Measurements from ENCODE around the gene HACD3.

The HACD3 gene

GRCh38 chr15:65516997-65517865 lies 13.0 kb upstream of the HACD3 start, which contains the start of gene DPP8:
DPP8 (minus strand) TSS chr15:65517689; CDS start chr15:65512553, 5,136 bp downstream.
- peak; percentile 87 for DNase-seq (ENCODE audit: low read depth)
- peak within 1 kb of the TSS; percentile 68 for H3K4me3 ChIP-seq (ENCODE audit: low read depth, low read length)
- TF ChIP-seq, protein P1, sequence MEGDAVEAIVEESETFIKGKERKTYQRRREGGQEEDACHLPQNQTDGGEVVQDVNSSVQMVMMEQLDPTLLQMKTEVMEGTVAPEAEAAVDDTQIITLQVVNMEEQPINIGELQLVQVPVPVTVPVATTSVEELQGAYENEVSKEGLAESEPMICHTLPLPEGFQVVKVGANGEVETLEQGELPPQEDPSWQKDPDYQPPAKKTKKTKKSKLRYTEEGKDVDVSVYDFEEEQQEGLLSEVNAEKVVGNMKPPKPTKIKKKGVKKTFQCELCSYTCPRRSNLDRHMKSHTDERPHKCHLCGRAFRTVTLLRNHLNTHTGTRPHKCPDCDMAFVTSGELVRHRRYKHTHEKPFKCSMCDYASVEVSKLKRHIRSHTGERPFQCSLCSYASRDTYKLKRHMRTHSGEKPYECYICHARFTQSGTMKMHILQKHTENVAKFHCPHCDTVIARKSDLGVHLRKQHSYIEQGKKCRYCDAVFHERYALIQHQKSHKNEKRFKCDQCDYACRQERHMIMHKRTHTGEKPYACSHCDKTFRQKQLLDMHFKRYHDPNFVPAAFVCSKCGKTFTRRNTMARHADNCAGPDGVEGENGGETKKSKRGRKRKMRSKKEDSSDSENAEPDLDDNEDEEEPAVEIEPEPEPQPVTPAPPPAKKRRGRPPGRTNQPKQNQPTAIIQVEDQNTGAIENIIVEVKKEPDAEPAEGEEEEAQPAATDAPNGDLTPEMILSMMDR (IDR thresholded peaks at IDR 0.05; ENCODE audit: control insufficient read depth, extremely low read depth, insufficient read depth), result peak; percentile 100

GRCh38 chr15:65517866-65518207 lies 12.4 kb upstream of the HACD3 start:
- DNase-seq (ENCODE audit: low read depth), result no peak
- H3K4me3 ChIP-seq (ENCODE audit: low read depth, low read length), result peak overlapping the region; percentile 68
- TF ChIP-seq, protein P1 (IDR thresholded peaks at IDR 0.05; ENCODE audit: control insufficient read depth, extremely low read depth, insufficient read depth), result no peak

GRCh38 chr15:65518633-65519285 lies 11.5 kb upstream of the HACD3 start:
- TF ChIP-seq, protein P1 (IDR thresholded peaks at IDR 0.05; ENCODE audit: control insufficient read depth, extremely low read depth, insufficient read depth), result no peak
- DNase-seq (ENCODE audit: low read depth), result no peak
- no peak overlapping the region for H3K4me3 ChIP-seq (ENCODE audit: low read depth, low read length)

GRCh38 chr15:65521350-65521749 lies 8.9 kb upstream of the HACD3 start:
- no peak overlapping the region for H3K4me3 ChIP-seq (ENCODE audit: low read depth, low read length)
- DNase-seq (ENCODE audit: low read depth), result no peak
- TF ChIP-seq, protein P1 (IDR thresholded peaks at IDR 0.05; ENCODE audit: control insufficient read depth, extremely low read depth, insufficient read depth), result no peak

DNA sequence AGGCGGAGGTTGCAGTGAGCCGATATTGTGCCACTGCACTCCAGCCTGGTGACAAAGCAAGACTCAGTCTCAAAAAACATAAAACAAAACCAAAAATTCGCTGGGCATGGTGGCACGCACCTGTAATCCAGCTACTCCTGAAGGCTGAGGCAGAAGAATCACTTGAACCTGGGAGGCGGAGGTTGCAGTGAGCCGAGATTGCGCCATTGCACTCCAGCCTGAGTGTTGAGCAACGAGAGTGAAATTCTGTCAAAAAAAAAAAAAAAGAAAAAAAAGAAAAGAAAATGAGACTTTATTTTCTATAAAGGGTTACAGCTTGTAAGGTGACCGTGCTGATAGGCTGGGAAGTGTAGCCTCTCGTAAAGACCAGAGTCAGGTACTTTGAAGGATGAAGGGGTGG lies 6.0 kb upstream of the HACD3 start:
- H3K4me3 ChIP-seq (ENCODE audit: low read depth, low read length), result no peak overlapping the region
- TF ChIP-seq, protein P1 (IDR thresholded peaks at IDR 0.05; ENCODE audit: control insufficient read depth, extremely low read depth, insufficient read depth), result no peak
- DNase-seq (ENCODE audit: low read depth), result no peak

DNA sequence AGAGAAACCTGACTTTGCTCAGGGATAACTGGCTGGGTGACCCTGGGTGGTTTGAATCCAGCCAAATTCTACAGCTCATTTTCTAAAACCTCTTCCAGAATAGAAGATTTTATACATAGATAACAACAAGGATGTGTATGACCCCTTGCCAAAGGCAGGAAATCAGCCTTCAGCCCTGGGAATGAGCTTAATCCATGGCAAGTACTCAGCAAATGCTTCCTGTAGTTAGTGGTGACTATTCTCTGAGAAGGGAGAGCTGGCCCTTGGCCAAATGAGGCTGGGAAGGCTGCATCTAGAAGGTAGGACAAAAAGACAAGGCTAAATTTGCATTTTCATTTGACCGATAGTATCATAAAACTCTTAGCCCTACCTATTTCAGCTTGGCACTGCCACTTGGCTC lies 4.6 kb upstream of the HACD3 start:
- TF ChIP-seq, protein P1 (IDR thresholded peaks at IDR 0.05; ENCODE audit: control insufficient read depth, extremely low read depth, insufficient read depth), result no peak
- no peak for DNase-seq (ENCODE audit: low read depth)
- no peak overlapping the region for H3K4me3 ChIP-seq (ENCODE audit: low read depth, low read length)
